SK-N-SH (cell line): ENCODE measurements around the gene PARD3. TPM values are rescaled to one million over a fixed set of nuclear protein-coding genes. Genes with fewer than 3 reads are reported as not detected.

Experiments
- CTCF ChIA-PET: fragments of 300-600, 350-600 bp; formaldehyde crosslinking; extraction: SDS; loops from one replicate; lab custom pipeline; 2021; lab: Yijun Ruan, JAX
- POLR2A ChIA-PET: fragments of 350-600 bp; sonication (Branson Sonifier 250); formaldehyde crosslinking; extraction: SDS; loops from one replicate; lab custom pipeline; 2020; ENCODE audit warnings: antibody characterized with exemption, inconsistent platforms; lab: Yijun Ruan, JAX
- DNase-seq: peaks from one replicate; pipeline ENCODE4 v3.0.0; 2012
- H2AFZ ChIP-seq: fragments of 200-600 bp; sonication (generic); 2 replicates; pipeline ENCODE4 v1.8.1; 2016; ENCODE audit warnings: antibody characterized with exemption, mild to moderate bottlenecking, low read depth
- H3F3A ChIP-seq: fragments of 200-600 bp; sonication (generic); replicated peaks from 2 replicates; pipeline ENCODE3; 2016; ENCODE audit warnings: antibody characterized with exemption, mild to moderate bottlenecking; ENCODE audit not compliant: insufficient read depth
- H3K27ac ChIP-seq, 2 experiments: fragments of 200-500 bp in 1 of 2; fragments of 200-600 bp in 1 of 2; sonication (Bioruptor generic) in 1 of 2; sonication (generic), shearing (Covaris generic) in 1 of 2; 2 replicates each; pipeline versions ENCODE4 v1.5.1 to v1.6.1; 2014 to 2016; ENCODE audit warnings: low read depth in 2 of 2, inconsistent platforms in 1 of 2, low read length in 1 of 2, mild to moderate bottlenecking in 1 of 2, mixed read lengths in 1 of 2
- H3K27me3 ChIP-seq: fragments of 200-600 bp; sonication (generic), shearing (Covaris generic); 2 replicates; pipeline ENCODE4 v1.6.1; 2016; ENCODE audit warnings: mixed run types; ENCODE audit not compliant: insufficient read depth
- H3K36me3 ChIP-seq, 2 experiments: fragments of 200-500 bp in 1 of 2; fragments of 200-600 bp in 1 of 2; sonication (Bioruptor generic) in 1 of 2; sonication (generic) in 1 of 2; replicated peaks in 1 of 2; 2 replicates each; pipeline versions ENCODE3 to v1.5.1; 2014 to 2016; ENCODE audit warnings: low read length in 1 of 2, mild to moderate bottlenecking in 1 of 2; ENCODE audit not compliant: insufficient read depth in 2 of 2, control insufficient read depth in 1 of 2
- H3K4me1 ChIP-seq, 2 experiments: fragments of 200-500 bp in 1 of 2; fragments of 200-600 bp in 1 of 2; sonication (Bioruptor generic) in 1 of 2; sonication (generic), shearing (Covaris generic) in 1 of 2; 2 replicates each; pipeline versions ENCODE4 v1.5.1 to v1.6.1; 2014 to 2016; ENCODE audit warnings: low read depth in 1 of 2, low read length in 1 of 2, mixed run types in 1 of 2; ENCODE audit not compliant: insufficient read depth in 2 of 2, control insufficient read depth in 1 of 2
- H3K4me2 ChIP-seq: fragments of 200-600 bp; sonication (generic), shearing (Covaris generic); 2 replicates; pipeline ENCODE4 v1.6.1; 2017; ENCODE audit warnings: mixed run types
- H3K4me3 ChIP-seq, 2 experiments: fragments of 200-500 bp in 1 of 2; fragments of 200-600 bp in 1 of 2; sonication (Bioruptor generic) in 1 of 2; sonication (generic), shearing (Covaris generic) in 1 of 2; 2 replicates each; pipeline versions ENCODE4 v1.5.1 to v1.8.1; 2014 to 2016; ENCODE audit warnings: low read depth in 2 of 2, inconsistent platforms in 1 of 2, low read length in 1 of 2, mild to moderate bottlenecking in 1 of 2, mixed read lengths in 1 of 2, moderate library complexity in 1 of 2
- H3K79me2 ChIP-seq: fragments of 200-600 bp; sonication (generic); 2 replicates; pipeline ENCODE4 v1.8.1; 2017; ENCODE audit warnings: mild to moderate bottlenecking; ENCODE audit not compliant: insufficient read depth
- H3K9ac ChIP-seq: fragments of 200-600 bp; sonication (generic); 2 replicates; pipeline ENCODE4 v1.6.1; 2017; ENCODE audit warnings: mixed run types
- H3K9me2 ChIP-seq: fragments of 200-600 bp; sonication (generic); 2 replicates; pipeline ENCODE4 v1.6.1; 2017; ENCODE audit warnings: mixed run types
- H3K9me3 ChIP-seq: fragments of 200-600 bp; sonication (generic); 2 replicates; pipeline ENCODE4 v1.6.1; 2017; ENCODE audit warnings: mixed run types, mild to moderate bottlenecking, moderate library complexity
- H4K20me1 ChIP-seq: fragments of 200-600 bp; sonication (generic); 2 replicates; pipeline ENCODE4 v1.6.1; 2017; ENCODE audit warnings: mild to moderate bottlenecking, mixed run types; ENCODE audit not compliant: insufficient read depth
- ELF1 ChIP-seq: IDR thresholded peaks from 2 replicates; pipeline ENCODE4 v1.4.0; 2012
- FOXJ3 ChIP-seq: sonication (generic); formaldehyde crosslinking; IDR thresholded peaks from 2 replicates; pipeline ENCODE4 v1.5.1; 2020; ENCODE audit warnings: mild to moderate bottlenecking, missing genetic modification reagents
- JUND ChIP-seq: IDR thresholded peaks from 2 replicates; pipeline ENCODE4 v1.4.0; 2012
- MXI1 ChIP-seq: IDR thresholded peaks from 2 replicates; pipeline ENCODE4 v1.6.1; 2012; ENCODE audit warnings: mild to moderate bottlenecking, low read depth, low read length, improper control_type of control experiment
- NRF1 ChIP-seq: IDR thresholded peaks from 2 replicates; pipeline ENCODE4 v1.6.1; 2012; ENCODE audit warnings: low read depth, mild to moderate bottlenecking, low read length
- RCOR1 ChIP-seq: fragments of 150-350 bp; IDR thresholded peaks from 2 replicates; pipeline ENCODE4 v1.6.1; 2017; ENCODE audit warnings: antibody characterized with exemption, low read length
- RXRA ChIP-seq: IDR thresholded peaks from 2 replicates; pipeline ENCODE4 v1.4.0; 2012; ENCODE audit warnings: low read depth, mild to moderate bottlenecking, borderline replicate concordance
- TAF1 ChIP-seq: IDR thresholded peaks from 2 replicates; pipeline ENCODE4 v1.6.1; 2012; ENCODE audit warnings: low read depth, mild to moderate bottlenecking, low read length, moderate library complexity, borderline replicate concordance
- TEAD4 ChIP-seq: IDR thresholded peaks from 2 replicates; pipeline ENCODE4 v1.4.0; 2012; ENCODE audit warnings: mild to moderate bottlenecking, borderline replicate concordance; ENCODE audit not compliant: insufficient read depth
- WGBS: methylation state at CpG from one replicate; pipeline ENCODE4 v1.1.6; 2017; ENCODE audit warnings: low lambda C conversion rate; 5-methylcytosine and 5-hydroxymethylcytosine counted together
- polyA plus RNA-seq, 3 experiments: library from polyadenylated mRNA; depleted of rRNA; stranded (reverse); fragments of >200 nt; gene quantifications; 2 replicates each; pipeline ENCODE4 v1.2.3, GENCODE V29; 2012
- TF ChIP-seq, protein P1 (sequence below): IDR thresholded peaks from 2 replicates; pipeline ENCODE4 v1.6.1; 2012; ENCODE audit warnings: mild to moderate bottlenecking, low read depth, low read length, moderate library complexity
- TF ChIP-seq, protein P2 (sequence below): fragments of 150-350 bp; IDR thresholded peaks from 2 replicates; pipeline ENCODE4 v1.6.1; 2016; ENCODE audit warnings: mild to moderate bottlenecking, low read depth, low read length
- TF ChIP-seq, protein P3 (sequence below): IDR thresholded peaks from 2 replicates; pipeline ENCODE4; 2012
- TF ChIP-seq, protein P4 (sequence below): IDR thresholded peaks from 2 replicates; pipeline ENCODE4 v1.4.0; 2012; ENCODE audit warnings: low read depth, borderline replicate concordance
- TF ChIP-seq, protein P5 (sequence below): IDR thresholded peaks from 2 replicates; pipeline ENCODE4 v1.4.0; 2012; ENCODE audit warnings: low read depth

Gene PARD3
- polyA plus RNA-seq, 1 of the 3 experiments (the other 2 are of a cell fraction), result 29.4 TPM

DNA sequence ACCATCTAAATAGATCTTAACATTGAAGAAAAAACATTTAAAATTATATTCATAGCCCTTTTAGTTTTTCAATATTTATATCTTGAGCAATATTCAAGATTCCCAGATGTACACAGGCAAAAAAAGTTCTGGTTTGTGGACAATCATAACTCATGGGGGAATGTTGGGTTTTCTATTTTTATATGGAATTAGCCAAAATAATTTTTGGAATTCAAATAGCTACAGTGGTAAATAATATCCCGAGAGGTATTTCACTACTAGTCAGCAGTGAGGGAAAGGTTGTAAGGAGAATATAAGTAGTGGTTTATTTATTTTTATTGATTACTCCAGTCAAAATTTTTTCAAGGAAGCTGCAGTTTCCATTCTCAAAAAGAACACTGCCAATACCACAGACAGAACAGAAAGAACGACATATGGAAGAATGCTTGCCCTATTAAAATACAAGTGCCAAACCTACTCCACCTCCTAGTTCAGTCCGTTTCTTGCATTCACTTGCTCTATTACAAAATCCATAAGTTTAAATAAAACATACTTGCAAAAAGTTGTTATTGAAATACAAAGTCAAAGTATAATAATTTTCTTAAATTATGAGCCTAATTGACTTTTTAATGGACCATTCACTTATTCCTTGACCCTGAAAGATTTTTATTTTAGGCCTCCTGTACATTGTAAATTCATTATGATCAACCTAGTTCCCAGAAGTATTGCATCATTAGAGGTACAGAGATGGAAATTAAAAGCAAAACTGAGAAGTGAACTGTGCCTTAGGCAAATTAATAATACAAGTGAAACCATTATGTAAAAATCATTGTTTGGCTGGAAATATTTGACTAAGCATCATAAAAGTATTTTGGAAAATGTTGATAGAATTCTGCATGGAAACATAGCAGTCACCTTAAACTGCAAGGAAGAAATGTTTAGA, 533.2 kb downstream of the PARD3 start (continued):
- TF ChIP-seq, protein P1, sequence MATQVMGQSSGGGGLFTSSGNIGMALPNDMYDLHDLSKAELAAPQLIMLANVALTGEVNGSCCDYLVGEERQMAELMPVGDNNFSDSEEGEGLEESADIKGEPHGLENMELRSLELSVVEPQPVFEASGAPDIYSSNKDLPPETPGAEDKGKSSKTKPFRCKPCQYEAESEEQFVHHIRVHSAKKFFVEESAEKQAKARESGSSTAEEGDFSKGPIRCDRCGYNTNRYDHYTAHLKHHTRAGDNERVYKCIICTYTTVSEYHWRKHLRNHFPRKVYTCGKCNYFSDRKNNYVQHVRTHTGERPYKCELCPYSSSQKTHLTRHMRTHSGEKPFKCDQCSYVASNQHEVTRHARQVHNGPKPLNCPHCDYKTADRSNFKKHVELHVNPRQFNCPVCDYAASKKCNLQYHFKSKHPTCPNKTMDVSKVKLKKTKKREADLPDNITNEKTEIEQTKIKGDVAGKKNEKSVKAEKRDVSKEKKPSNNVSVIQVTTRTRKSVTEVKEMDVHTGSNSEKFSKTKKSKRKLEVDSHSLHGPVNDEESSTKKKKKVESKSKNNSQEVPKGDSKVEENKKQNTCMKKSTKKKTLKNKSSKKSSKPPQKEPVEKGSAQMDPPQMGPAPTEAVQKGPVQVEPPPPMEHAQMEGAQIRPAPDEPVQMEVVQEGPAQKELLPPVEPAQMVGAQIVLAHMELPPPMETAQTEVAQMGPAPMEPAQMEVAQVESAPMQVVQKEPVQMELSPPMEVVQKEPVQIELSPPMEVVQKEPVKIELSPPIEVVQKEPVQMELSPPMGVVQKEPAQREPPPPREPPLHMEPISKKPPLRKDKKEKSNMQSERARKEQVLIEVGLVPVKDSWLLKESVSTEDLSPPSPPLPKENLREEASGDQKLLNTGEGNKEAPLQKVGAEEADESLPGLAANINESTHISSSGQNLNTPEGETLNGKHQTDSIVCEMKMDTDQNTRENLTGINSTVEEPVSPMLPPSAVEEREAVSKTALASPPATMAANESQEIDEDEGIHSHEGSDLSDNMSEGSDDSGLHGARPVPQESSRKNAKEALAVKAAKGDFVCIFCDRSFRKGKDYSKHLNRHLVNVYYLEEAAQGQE, result no peak
- TF ChIP-seq ELF1 (no peak), RXRA (no peak), TAF1 (no peak), NRF1 (no peak)
- TF ChIP-seq, protein P2, sequence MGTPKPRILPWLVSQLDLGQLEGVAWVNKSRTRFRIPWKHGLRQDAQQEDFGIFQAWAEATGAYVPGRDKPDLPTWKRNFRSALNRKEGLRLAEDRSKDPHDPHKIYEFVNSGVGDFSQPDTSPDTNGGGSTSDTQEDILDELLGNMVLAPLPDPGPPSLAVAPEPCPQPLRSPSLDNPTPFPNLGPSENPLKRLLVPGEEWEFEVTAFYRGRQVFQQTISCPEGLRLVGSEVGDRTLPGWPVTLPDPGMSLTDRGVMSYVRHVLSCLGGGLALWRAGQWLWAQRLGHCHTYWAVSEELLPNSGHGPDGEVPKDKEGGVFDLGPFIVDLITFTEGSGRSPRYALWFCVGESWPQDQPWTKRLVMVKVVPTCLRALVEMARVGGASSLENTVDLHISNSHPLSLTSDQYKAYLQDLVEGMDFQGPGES, result no peak

DNA sequence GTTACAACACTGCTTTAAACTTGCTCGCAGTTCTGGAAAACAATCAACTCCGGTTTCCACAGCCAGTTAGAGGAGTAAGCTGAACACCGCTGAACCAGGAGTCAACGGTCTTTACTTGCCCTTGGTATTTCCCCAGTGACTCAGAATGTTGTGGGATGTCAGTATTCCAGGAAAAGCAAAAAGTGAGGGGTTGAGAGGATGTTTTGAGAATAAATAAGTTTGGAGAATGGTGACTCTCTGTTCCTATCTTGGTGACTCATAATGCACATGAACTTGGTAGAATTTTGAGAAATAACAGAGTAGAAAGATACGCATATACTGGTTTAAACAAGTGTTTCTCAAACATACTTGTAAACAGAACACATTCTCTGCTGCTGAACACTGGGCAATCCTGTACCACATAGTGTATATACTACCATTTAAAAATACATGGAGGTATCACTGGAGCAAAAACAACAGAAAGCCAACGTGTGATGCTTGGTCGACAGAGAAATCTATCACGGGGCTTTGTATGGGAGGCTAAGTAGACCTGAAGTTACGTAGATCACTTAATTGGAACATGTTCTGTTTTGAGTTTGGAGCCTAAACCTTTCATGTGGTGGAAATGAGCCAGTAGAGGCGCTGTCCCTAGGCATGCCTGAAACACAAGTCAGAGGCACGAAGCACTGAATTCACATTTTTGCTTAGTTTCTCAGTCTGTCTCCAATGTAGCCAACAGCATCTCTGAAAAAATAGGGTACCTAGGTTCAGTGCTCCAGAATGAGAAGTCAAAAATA, 534.3 kb downstream of the PARD3 start:
- ChIA-PET POLR2A (no interaction called here), CTCF (no interaction called here)
- Histone ChIP-seq H3F3A (peaks cover 29% of the 10 kb centered on the region), H3K9me3 (no peaks in the 10 kb centered on the region), H3K9ac (peak overlapping the region; percentile 53), H3K79me2 (no peaks in the 10 kb centered on the region), H3K9me2 (no peaks in the 10 kb centered on the region), H2AFZ (no peak overlapping the region), H3K36me3 (no peaks in the 10 kb centered on the region), H3K4me3 (0 out of 4 replicates have a peak overlapping the region, but pooled peaks of 1 of the 2 experiments have one; percentile 15), H3K27ac (peak overlapping the region; percentile 73 to 96; a peak in 3 of 4 replicates), H4K20me1 (no peaks in the 10 kb centered on the region), H3K4me1 (peaks cover 2 to 20% of the 10 kb centered on the region in 2 experiments), H3K4me2 (peak overlapping the region; percentile 61), H3K27me3 (no peaks in the 10 kb centered on the region)
- no peak for DNase-seq
- WGBS, result 44% methylated on average over 11 of the region's 11 CpGs
- TF ChIP-seq, protein P1, result peak; percentile 74
- TF ChIP-seq, protein P3, sequence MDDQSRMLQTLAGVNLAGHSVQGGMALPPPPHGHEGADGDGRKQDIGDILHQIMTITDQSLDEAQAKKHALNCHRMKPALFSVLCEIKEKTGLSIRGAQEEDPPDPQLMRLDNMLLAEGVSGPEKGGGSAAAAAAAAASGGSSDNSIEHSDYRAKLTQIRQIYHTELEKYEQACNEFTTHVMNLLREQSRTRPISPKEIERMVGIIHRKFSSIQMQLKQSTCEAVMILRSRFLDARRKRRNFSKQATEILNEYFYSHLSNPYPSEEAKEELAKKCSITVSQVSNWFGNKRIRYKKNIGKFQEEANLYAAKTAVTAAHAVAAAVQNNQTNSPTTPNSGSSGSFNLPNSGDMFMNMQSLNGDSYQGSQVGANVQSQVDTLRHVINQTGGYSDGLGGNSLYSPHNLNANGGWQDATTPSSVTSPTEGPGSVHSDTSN, result peak; percentile 86
- no peak for TF ChIP-seq RCOR1
- TF ChIP-seq JUND, result peak; percentile 96
- TF ChIP-seq, protein P2, result no peak
- no peak for TF ChIP-seq NRF1
- TF ChIP-seq FOXJ3 (CRISPR knock-in tag), result no peak
- TF ChIP-seq, protein P4, sequence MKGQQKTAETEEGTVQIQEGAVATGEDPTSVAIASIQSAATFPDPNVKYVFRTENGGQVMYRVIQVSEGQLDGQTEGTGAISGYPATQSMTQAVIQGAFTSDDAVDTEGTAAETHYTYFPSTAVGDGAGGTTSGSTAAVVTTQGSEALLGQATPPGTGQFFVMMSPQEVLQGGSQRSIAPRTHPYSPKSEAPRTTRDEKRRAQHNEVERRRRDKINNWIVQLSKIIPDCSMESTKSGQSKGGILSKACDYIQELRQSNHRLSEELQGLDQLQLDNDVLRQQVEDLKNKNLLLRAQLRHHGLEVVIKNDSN, result no peak
- TF ChIP-seq TEAD4, result peak; percentile 85
- TF ChIP-seq, protein P5, sequence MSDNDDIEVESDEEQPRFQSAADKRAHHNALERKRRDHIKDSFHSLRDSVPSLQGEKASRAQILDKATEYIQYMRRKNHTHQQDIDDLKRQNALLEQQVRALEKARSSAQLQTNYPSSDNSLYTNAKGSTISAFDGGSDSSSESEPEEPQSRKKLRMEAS, result peak; percentile 47; the same call in 1 of the 2 replicates
- no peak for TF ChIP-seq MXI1
